ENCODE results near the gene LEPR. TPM values are rescaled to one million over a fixed set of nuclear protein-coding genes. Genes with fewer than 3 reads are reported as not detected.

Gene LEPR
- total RNA-seq, 2 donors from 2014 or later, result 27.1 to 27.7 TPM

DNA sequence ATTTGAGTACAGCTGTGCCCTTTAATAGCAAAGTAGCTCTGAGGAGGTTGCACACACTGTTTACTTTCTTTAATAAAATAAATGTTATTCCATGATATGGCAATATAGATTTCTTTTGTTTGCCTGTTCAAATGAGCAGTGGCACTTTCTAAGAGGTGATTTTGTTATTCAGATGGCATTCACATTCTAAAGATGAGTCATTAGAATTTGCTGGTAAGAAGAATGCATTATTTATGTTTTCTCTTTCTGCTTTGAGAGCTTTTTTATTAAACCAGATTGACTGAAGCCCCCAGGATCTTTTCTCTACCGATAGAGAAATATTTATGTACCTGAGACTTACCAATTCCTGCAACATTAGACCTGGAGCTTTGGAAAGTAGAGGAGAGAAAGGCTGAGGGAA lies 11.2 kb upstream of the LEPR start:
- intact Hi-C loops (cut with DNase I), result no loop called here
- DNase-seq (ENCODE audit: low spot score), result no peak

DNA sequence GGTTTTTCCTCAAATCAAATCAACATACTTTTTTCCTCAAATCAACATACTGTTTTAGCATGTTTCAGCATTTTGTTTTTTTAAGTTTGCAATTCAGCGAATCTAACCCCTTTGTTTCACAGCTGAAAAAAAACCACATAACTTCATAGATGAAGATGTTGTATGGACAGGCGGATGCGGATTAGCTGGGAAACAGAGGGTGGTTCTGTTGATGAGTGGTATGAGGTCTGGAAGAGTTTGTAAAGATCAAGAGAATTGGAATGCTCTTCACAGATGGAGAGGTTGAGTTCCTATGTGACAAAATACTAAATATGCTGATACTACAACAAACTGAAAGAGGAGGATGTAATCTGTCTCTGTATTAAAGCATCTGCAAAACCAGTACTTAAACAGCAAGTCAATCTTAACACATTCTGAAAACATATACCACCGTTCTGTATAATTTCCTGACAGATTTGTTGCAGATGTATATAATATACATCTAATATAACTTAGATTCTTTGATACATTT lies 10.6 kb upstream of the LEPR start:
- no peak for DNase-seq (ENCODE audit: low spot score)
- intact Hi-C loops (cut with DNase I), result no loop called here

DNA sequence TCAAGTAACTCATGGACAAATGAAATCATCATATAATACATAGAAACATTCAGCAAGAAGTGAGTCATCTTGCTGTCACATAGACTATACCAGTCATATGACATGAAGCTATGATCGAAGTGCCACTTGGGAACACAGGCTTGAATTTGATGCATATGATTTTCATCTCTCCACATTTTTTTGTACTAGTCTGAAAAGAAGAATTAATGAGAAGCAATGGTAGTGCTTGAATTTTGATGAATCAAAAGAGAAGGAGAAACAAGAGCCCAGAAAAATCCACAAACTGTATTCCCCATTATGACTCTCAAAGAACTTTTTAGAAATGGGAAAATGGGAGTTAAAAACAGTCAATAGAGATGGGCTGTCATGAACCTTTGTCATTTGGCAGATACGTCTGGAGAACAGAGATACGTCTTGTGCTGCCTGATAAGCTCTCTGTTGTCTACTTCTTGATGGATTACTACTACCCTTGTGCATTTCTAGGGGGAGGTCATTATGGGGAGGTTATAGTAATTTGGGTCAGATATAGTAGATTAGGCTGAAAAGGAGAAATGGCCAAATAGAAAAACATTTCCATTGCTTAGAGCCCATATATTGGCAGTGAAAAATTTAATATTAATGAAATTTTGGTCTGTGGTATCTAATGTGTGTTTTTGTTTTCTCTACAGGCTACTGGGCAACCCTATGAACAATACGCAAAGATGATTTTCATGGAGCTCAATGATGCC lies 8.0 kb upstream of the LEPR start:
- DNase-seq (ENCODE audit: low spot score), result no peak
- intact Hi-C loops (cut with DNase I), result no loop called here

DNA sequence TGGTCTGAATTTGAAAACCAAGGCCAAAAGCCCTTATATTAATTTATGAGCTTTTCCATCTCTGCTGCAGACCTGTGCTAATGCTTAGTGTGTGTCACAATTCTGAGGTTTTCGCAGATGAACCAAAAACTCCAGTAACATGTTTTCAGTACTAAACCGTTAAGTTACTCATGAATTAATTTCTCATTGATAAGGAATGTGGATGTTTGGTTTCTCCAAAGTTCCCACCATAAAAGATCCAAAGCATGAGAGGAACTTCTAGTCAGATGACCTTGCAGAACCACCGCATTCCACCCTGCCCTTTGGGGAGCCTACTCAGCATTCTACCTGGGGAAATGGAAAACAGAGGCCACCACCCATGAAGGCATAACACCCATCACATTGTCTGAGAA lies 7.5 kb upstream of the LEPR start:
- DNase-seq (ENCODE audit: low spot score), result no peak

DNA sequence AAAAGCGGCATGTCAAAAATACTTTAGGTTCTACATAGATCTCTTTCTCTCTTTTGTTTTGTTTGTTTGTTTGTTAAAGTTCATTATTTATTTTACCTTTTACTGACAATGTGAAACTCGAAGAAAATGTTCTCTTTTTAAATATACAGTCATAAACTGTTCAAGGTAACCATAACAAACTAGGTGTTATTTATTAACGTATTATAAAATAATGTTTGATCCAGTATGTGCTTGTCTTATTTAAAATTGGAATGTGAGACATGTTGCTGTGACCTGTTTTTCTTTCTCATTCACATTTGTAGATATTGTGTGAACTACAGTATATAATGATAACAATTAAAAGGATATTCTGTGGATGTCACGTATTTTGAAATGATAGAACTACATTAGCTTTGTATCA lies 5.9 kb upstream of the LEPR start:
- no peak for DNase-seq (ENCODE audit: low spot score)
- intact Hi-C loops (cut with DNase I), result no loop called here

More for the DNA sequence above, 7.5 kb upstream of the LEPR start:
- intact Hi-C loops (cut with DNase I), result no loop called here

DNA sequence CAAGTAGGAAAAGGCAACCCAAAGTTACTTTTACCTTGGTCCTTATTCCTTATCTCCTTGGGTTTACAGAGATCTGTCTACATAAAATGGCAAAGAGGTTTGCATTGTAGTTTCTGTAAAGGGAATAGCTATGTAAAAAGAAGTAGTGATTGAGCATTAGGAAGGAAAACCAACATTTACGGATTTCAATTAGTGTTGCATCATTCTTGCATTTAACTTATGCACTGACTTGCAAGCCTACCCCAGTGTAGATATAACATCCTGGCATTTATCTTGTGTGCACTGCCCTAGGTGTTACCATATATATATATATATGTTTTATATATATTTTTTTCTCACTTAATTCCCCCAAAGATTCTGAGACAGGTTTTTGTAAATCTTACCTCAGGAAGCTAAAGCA lies 3.7 kb upstream of the LEPR start:
- intact Hi-C loops (cut with DNase I), result no loop called here
- DNase-seq (ENCODE audit: low spot score), result no peak

DNA sequence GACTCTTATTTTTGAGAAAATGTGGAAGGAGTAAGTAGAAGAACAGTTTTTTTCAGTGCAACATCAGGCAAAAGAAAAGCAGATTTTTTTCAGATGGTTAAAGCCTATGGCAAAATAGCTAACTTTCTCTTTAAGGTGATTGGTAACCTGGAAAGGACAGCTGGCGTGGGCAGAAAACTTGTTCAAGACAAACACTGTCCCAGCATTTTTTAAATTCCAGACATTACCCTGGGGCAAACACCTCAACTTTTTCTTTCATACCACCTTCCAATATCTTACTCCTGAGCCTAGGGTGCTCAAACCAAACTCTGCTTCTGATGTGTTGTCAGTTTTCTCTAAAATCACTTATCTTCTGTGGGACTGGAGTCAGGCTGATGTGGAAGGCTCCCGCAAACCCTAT lies 2.7 kb upstream of the LEPR start:
- no peak for DNase-seq (ENCODE audit: low spot score)
- intact Hi-C loops (cut with DNase I), result no loop called here

DNA sequence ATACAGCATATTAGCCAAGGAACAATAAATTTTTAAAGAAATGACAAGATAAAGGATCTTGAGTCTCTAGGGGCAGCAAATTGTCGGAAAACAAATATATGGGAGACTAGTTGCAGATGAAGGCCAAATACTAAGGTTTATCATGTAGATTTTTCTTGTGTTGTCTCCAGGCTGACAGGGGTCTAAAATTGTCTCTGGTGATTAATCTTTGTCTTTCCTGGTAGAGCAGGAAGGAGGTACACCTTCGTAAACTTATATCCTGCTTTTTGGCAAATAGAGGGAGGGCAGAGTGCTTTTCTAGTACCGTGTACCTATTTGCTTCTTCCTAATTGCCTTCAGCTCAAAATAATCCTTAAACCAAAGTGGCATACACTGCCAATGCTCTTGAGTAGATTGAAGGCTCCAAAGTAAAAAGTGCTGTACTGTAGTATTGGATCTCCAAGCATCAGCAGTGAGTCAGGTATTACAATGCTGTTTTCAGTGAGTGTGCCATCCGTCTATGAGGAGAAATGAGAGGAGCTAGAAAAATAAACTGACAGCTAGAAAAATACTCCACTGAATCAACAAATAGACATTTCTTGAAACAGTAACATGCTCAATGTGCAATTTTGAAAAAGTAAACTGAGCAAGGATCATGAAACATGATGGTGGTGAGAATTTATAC lies 1.8 kb upstream of the LEPR start:
- DNase-seq (ENCODE audit: low spot score), result no peak
- intact Hi-C loops (cut with DNase I), result no loop called here

DNA sequence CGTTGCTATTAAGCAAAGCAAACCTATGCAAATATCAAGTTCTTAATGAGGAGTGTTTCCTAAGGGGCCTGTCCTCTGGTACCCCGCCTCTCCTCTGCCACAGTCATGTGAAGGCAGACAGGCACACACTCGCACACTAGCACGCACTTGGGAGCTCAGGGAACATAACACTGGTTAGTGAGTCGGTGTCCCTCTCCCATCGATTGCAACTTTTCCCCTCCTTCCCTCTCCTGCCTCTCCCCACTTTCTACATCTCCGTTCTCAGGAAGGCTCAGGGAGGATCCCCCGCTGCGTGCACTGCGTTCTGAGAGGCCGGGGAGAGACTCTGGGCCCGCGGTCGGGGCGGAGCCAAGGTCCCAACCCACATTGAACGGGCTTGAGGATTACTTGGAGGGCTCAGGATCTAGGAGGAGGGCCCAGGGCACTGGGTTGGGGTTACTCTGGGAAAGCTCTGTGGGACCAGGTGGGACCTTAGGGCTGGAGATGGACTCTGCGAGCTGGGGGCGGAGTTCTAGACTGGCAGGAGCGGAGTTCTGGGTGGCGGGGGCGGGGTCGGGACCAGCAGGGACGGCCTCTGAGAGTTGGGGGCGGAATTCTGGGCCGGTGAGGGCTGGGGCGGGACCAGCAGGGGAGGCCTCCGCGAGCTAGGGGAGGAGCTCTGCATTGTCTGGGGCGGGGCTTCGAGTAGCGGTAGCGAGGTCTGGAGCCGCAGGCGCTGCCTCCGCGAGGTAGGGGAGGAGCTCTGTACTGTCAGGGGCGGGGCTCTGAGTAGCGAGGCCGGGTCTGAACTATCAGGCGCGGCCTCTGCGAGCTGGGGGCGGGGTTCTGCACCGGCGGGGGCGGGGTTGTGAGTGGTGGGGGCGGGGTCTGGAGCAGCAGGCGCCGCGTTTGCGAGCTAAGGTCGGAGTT lies 533 bp upstream of the LEPR start:
- intact Hi-C loops (cut with DNase I), result no loop called here
- peak; percentile 99 for DNase-seq (ENCODE audit: low spot score)

DNA sequence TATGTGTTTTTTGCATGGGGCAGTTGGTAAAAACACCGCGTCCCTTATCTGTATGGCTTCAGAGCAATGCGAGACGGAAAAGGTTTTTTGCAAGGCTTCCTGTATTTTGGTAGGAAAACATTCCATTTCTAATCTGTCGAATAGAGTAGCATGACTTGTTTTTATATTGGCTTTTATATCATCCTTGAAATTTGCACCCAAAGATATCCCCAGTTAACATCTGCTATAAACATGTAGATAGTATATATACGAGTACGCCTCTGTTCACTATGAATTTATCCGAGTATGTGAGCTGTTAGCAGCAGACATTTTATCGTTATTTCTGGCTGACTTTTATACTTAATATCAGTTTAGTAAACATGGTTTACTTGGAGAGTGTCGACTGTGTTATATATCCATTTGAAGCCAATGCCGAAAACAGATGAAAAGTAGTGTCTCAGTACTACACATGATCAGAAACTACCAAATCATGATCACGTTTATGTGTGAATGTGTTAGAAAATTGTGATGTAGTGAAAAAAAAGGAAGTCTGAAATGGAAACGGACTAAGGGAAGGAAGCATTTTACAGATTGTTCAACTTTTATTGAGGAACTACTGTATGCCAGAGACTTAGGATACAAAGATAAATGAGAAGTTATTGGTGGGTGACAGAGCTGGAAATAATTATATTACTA lies 1.0 kb downstream of the LEPR start:
- intact Hi-C loops (cut with DNase I), result no loop called here
- DNase-seq (ENCODE audit: low spot score), result no peak

DNA sequence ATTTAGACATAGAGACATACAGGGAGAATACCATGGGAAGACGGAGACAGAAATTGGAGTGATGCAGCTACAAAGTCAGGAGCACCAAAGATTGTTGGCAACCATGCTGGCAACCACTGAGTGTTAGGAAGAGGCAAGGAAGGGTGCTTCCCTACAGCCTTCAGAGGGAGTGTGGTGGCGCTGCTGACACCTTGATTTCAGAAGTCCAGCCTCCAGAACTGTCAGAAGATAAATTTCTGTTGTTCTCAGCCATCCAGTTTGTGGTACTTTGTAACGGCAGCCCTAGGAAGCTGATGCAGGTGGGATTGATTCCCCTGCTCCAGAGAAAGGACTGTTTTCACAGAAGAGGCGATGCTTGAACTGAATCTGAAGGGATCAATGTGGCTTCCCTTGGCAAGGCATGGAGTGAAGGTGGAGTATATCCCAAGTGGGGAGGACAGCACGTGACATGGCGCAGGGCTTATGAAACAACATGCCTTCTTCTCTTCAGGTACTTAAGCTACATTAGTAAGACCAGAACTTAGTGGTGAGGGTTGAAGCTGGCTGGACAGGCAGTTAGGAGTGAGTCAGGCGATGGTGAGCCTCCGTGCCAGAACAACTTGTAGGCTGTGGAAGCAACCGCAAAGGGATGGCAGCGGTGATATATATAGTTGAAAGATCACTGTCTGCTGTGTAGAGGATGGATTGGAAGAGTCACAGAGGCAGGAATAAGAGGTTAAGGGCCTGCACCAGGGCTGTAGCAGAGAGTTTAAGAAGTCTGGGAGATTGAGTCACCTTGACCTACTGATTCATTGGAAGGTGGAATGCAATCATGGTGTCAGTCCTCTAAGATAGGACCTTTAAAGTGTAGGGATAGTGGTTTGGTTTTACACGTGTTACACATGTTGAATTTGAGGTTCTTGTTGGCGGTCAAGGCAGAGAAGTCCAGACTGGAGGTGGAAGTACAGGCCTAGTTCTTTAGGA lies 2.1 kb downstream of the LEPR start:
- no peak for DNase-seq (ENCODE audit: low spot score)
- intact Hi-C loops (cut with DNase I), result no loop called here

DNA sequence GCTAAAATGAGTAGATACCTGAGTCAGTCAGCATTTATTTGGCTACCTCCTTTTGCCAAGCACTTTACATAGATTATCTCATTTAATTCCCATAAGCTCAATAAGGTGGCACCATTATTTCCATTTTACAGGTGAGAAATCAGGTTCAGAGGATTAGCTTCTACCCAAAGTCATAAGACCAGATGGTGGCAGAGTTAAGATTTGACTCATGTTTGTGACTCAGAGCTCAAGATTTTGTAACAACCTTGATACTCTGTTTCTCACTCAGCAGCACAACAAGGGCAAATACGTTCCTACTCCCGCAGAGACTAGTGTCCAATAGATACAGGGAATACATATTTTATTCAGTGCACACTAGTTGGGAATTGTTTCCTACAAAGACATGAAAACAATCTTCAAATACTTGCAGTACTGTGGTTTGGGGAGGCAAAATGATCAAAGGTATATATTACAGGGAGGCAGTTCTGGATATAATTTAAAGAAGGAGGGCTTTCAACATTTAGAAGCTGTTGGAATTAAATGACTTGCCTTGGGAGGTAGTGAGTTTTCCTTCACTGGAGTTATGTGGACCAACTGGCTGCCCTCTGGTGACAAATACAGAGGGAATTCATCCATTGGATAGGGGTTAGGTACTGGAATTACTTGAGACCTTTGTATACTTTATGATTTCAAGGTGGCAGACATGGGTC lies 3.6 kb downstream of the LEPR start:
- intact Hi-C loops (cut with DNase I), result no loop called here
- DNase-seq (ENCODE audit: low spot score), result no peak

DNA sequence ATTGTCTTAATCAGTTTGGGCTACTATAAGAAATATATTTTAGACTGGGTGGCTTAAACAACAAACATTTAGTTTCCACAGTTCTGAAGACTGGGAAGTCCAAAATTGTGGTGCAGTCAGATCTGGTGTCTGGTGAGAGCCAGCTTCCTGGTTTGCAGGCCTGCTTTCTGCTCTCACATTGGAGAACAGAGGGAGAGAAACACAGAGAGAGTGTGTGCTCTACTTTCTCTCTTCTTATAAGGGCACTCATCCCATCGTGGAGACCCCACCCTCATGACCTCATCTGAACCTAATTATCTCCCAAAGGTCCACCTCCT lies 4.1 kb downstream of the LEPR start:
- DNase-seq (ENCODE audit: low spot score), result no peak
- intact Hi-C loops (cut with DNase I), result no loop called here

DNA sequence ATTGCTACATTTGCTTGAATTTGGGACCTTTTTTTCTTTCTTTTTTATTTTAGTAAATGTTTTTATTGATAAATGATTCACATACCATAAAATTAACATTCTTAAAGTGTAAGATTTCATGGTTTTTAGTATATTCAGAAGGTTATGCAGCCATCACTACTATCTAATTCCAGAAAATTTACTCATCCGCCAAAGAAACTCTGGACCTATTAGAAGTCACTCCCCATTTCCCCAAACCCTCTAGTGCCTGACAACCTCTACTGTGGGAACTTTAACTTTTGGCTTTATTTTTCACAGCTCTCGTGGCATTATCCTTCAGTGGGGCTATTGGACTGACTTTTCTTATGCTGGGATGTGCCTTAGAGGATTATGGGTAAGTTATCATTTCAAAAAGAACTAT lies 4.5 kb downstream of the LEPR start:
- DNase-seq (ENCODE audit: low spot score), result no peak
- intact Hi-C loops (cut with DNase I), result no loop called here

DNA sequence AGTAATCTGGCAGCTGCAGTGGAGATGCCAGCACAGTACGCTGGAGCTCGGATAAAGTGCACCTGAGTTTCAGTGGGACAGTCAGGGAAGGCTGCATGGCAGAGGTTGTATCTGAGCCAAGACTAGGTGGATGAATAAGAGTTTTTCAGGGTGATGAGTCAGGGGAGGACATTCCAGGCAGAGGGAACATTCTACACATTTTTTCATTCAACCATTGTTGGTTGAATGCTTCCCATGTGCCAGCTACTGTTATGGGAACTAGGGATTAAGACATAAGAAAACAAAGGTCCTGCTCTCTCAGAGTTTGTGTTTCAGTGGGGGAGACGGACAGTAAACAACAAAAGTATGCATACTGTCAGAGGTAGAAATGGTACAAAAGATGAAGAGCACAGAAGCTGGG lies 5.2 kb downstream of the LEPR start:
- no peak for DNase-seq (ENCODE audit: low spot score)
- intact Hi-C loops (cut with DNase I), result no loop called here

DNA sequence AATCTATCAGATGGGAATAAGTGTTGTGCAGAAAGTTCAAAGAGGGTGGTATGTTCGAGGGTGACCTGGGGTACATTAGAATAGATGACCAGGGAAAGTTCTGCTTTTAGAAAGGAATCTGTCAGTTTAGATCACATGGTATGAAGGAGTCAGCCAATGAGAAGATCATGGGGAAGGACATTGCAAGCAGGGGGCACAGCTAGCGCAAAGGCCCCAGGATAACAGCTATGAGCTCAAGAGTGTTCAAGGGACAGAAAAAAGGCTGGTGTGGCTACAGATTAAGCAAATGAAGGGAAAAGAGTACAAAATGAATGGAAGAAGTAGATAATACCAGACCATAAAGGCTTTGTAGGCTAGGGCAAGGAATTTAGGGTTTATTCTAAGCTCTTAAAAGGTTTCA lies 8.6 kb downstream of the LEPR start:
- DNase-seq (ENCODE audit: low spot score), result no peak
- intact Hi-C loops (cut with DNase I), result no loop called here

DNA sequence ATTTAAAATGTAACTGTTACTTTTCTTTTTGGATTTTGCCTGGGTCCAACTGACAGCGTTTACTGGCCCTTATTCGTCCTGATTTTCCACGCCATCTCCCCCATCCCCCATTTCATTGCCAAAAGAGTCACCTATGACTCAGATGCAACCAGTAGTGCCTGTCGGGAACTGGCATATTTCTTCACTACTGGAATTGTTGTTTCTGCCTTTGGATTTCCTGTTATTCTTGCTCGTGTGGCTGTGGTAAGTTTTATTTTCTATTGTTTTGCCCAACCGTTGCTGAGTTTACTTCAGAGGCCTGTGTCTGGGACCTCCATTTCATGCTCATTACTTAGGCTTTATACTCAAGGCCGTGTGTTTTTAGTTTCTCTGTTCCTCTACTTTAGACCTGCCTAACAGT lies 9.3 kb downstream of the LEPR start:
- intact Hi-C loops (cut with DNase I), result loop anchor here (5.0 to 10.0 kb wide), 2 partner anchors 255 to 257 kb away; no protein-coding TSS in a partner anchor
- DNase-seq (ENCODE audit: low spot score), result no peak

DNA sequence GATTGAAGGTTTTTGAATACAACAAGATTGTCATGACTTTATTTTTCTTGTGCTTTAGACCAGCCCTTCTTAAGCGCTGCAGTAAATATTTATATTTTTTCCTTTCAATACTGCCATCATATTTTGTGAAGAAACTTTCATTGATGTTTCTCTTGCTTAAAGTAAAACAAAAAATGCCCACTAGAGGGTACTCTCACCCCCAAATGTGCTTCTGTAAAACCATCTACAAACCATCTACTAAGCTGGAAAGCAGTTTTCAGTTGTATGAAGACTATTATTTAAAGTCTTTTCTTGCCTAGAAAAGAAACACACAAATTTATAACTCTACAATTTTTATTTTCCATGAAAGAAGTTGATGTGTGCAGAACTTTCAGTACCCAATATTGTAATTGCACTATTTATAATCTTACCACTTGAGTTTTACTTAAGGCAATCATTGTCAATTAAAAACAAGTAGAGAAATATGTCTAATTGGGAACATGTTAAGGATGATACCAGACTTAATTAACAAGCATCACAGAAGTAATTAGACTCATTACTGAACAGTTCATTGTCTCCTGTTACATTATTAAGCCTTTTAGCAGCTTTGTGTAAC lies 10.7 kb downstream of the LEPR start:
- intact Hi-C loops (cut with DNase I), result loop anchor here (5.0 to 10.0 kb wide), 2 partner anchors 254 to 256 kb away; no protein-coding TSS in a partner anchor

More for the DNA sequence above, 10.7 kb downstream of the LEPR start:
- DNase-seq (ENCODE audit: low spot score), result no peak

All from posterior vena cava (tissue), 2 donors.